ENCODE data around the gene CD19.

GRCh38 chr16:28893291-28893690 lies 38.5 kb upstream of the CD19 start:
- no peak for TF ChIP-seq CTCF (IDR thresholded peaks at IDR 0.05)
- no peak for TF ChIP-seq POLR2A (IDR thresholded peaks at IDR 0.05)
